Natural killer cell (primary cell): ENCODE results near the gene EPHB2. TPM values are rescaled to one million over a fixed set of nuclear protein-coding genes. Genes with fewer than 3 reads are reported as not detected.

Experiments
- ATAC-seq, 3 donors: fragments of 150-1000 bp in 2 of 3; fragments of 200-7000 bp in 1 of 3; cut with Tn5 transposase; 1 replicate in 1 of 3; 2 replicates in 2 of 3; pipeline ENCODE4 v1.10.0; 2021; ENCODE audit warnings: mild to moderate bottlenecking in 2 of 3, moderate library complexity in 2 of 3
- DNase-seq, 2 donors: peaks; one replicate each; pipeline versions ENCODE4 v3.0.0 to v3.0.0-alpha.2; 2013 to 2021; ENCODE audit warnings: mixed read lengths in 1 of 2
- H3K27ac ChIP-seq: one replicate; pipeline ENCODE4 v1.5.1; 2013; ENCODE audit warnings: mild to moderate bottlenecking, low read length
- H3K27me3 ChIP-seq: one replicate; pipeline ENCODE4 v1.6.1; 2013; ENCODE audit warnings: low read length; ENCODE audit not compliant: control insufficient read depth, insufficient read depth
- H3K36me3 ChIP-seq: one replicate; pipeline ENCODE4 v1.6.1; 2013; ENCODE audit warnings: low read length; ENCODE audit not compliant: control insufficient read depth, insufficient read depth
- H3K4me1 ChIP-seq: one replicate; pipeline ENCODE4 v1.6.1; 2013; ENCODE audit warnings: low read length; ENCODE audit not compliant: control insufficient read depth, insufficient read depth
- H3K4me3 ChIP-seq: one replicate; pipeline ENCODE4 v1.5.1; 2013; ENCODE audit warnings: low read length
- H3K9me3 ChIP-seq: one replicate; pipeline ENCODE4 v1.6.1; 2013; ENCODE audit warnings: low read length; ENCODE audit not compliant: control insufficient read depth, insufficient read depth
- H3K27ac Mint-ChIP-seq, 2 donors: one replicate each; pipeline ENCODE4 v1.8.0; 2022; ENCODE audit warnings: mild to moderate bottlenecking in 2 of 2, mixed read lengths in 2 of 2, moderate library complexity in 1 of 2
- H3K27me3 Mint-ChIP-seq, 2 donors: one replicate each; pipeline ENCODE4 v1.8.0; 2022; ENCODE audit warnings: low read depth in 2 of 2, mixed read lengths in 2 of 2
- H3K36me3 Mint-ChIP-seq: one replicate; pipeline ENCODE4 v1.8.0; 2022; ENCODE audit warnings: mixed read lengths
- H3K4me1 Mint-ChIP-seq, 2 donors: one replicate each; pipeline ENCODE4 v1.8.0; 2022; ENCODE audit warnings: mixed read lengths in 2 of 2
- H3K4me3 Mint-ChIP-seq: one replicate; pipeline ENCODE4 v1.8.0; 2022; ENCODE audit warnings: mild to moderate bottlenecking, moderate library complexity, mixed read lengths
- H3K9me3 Mint-ChIP-seq, 2 donors: one replicate each; pipeline ENCODE4 v1.8.0; 2022; ENCODE audit warnings: mixed read lengths in 2 of 2
- WGBS: methylation state at CpG from one replicate; pipeline ENCODE4 v1.1.7; 2013; ENCODE audit warnings: missing lambda C conversion rate; ENCODE audit not compliant: insufficient coverage; 5-methylcytosine and 5-hydroxymethylcytosine counted together
- intact Hi-C: fragments of 100-400 bp; cut with micrococcal nuclease; formaldehyde crosslinking; loops from one replicate; pipeline ENCODE4 v1.14.2; 2022
- total RNA-seq, 4 donors: library from RNA; stranded (reverse); fragments of 120-200 nt in 1 of 4; gene quantifications; one replicate each; pipeline versions ENCODE4 v1.2.3 to v1.2.4, GENCODE V29; 2013 to 2022
- TF ChIP-seq, protein P1 (sequence below): fragments of 200-600 bp; IDR thresholded peaks from one replicate; pipeline ENCODE4 v1.8.0; 2022; ENCODE audit warnings: antibody characterized with exemption

EPHB2 gene
- total RNA-seq, 3 donors from 2014 or later (not counting 1 experiment from before 2014, with no cell fraction given): 0.14 to 0.23 TPM; not detected in 1

DNA sequence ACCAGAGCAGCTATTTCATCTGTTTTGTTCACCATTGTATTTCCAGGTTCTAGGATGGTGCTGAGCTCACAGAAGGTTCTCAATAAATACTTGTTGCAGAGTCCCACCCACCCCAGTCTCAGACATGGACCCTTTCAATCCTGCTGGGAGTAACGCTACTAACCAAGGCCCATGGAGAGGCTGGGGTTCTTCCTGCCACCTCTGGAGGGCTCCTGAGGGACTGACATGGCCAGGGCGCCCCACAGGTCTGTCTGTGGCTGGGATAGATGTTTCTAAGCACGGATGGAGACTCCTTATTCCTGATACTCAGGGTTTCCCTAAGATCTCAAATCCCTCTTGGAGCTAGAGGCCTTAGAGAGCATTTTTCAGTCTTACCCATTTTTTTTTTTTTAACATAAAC is 87.4 kb downstream of the EPHB2 start:
- Histone ChIP-seq H3K9me3 (no peaks in the 10 kb centered on the region), H3K36me3 (no peaks in the 10 kb centered on the region), H3K4me3 (no peak overlapping the region), H3K27ac (no peak overlapping the region), H3K27me3 (no peaks in the 10 kb centered on the region), H3K4me1 (no peaks in the 10 kb centered on the region)
- intact Hi-C loops: no loop called here
- Mint-ChIP-seq H3K4me3 (no peak overlapping the region), H3K36me3 (no peaks in the 10 kb centered on the region), H3K27ac (no peak overlapping the region), H3K9me3 (no peaks in the 10 kb centered on the region), H3K4me1 (no peaks in the 10 kb centered on the region), H3K27me3 (peaks cover 0 to 3% of the 10 kb centered on the region in 2 donors)
- TF ChIP-seq, protein P1, sequence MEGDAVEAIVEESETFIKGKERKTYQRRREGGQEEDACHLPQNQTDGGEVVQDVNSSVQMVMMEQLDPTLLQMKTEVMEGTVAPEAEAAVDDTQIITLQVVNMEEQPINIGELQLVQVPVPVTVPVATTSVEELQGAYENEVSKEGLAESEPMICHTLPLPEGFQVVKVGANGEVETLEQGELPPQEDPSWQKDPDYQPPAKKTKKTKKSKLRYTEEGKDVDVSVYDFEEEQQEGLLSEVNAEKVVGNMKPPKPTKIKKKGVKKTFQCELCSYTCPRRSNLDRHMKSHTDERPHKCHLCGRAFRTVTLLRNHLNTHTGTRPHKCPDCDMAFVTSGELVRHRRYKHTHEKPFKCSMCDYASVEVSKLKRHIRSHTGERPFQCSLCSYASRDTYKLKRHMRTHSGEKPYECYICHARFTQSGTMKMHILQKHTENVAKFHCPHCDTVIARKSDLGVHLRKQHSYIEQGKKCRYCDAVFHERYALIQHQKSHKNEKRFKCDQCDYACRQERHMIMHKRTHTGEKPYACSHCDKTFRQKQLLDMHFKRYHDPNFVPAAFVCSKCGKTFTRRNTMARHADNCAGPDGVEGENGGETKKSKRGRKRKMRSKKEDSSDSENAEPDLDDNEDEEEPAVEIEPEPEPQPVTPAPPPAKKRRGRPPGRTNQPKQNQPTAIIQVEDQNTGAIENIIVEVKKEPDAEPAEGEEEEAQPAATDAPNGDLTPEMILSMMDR: no peak
- ATAC-seq (no peak), DNase-seq (no peak)
- 68% methylated on average over 3 of the region's 3 CpGs for WGBS

DNA sequence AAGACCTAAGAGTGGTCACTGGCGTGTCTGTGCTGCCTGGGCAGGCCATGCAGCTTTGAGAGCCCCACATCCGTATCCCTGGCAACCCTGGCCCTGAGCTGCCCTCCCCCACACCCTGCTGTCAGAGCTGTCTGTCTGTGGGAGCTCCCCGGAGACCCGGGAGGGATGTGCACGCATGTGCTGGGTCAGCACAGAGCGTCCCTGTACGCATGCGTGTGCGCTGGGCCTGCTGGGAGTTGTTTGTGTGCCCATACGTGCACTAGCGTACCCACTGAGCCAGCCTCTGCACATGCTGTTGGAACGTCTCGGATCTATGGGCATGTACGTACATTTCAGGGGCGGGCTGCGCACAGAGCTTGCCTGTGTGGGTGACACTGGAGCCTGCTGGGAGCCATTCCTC is 89.3 kb downstream of the EPHB2 start:
- H3K27ac ChIP-seq: no peak overlapping the region
- DNase-seq (no peak), ATAC-seq (no peak)
- TF ChIP-seq, protein P1: no peak
- no peaks in the 10 kb centered on the region for H3K27me3 ChIP-seq
- intact Hi-C loops: no loop called here
- Mint-ChIP-seq H3K9me3 (no peaks in the 10 kb centered on the region), H3K4me3 (no peak overlapping the region), H3K4me1 (no peaks in the 10 kb centered on the region), H3K36me3 (no peaks in the 10 kb centered on the region), H3K27ac (no peak overlapping the region), H3K27me3 (peaks cover 0 to 3% of the 10 kb centered on the region in 2 donors)
- H3K9me3 ChIP-seq: no peaks in the 10 kb centered on the region
- H3K36me3 ChIP-seq: no peaks in the 10 kb centered on the region
- no peaks in the 10 kb centered on the region for H3K4me1 ChIP-seq
- WGBS: 87% methylated on average over 16 of the region's 16 CpGs
- no peak overlapping the region for H3K4me3 ChIP-seq

DNA sequence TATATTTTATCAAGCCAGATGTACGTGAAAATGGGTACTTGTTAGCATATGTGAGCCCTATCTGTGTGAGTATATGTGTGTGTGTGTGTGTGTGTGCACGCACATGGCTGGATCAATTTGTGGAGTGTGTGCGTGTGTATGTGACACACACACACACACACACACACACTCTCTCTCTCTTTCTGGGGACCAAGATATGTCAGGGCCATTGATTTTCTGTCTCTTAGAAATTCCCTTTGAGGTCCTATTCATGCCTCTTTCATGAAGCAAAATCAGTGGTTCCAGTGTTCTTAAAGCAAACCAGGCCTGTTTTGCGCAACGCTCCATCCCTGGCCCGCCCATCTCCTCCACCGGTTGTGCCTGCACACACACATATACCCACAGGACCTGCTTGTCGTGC is 90.0 kb downstream of the EPHB2 start:
- ATAC-seq: no peak
- Histone ChIP-seq H3K9me3 (no peaks in the 10 kb centered on the region), H3K27me3 (no peaks in the 10 kb centered on the region), H3K4me3 (no peak overlapping the region), H3K36me3 (no peaks in the 10 kb centered on the region), H3K4me1 (no peaks in the 10 kb centered on the region), H3K27ac (no peak overlapping the region)
- Mint-ChIP-seq H3K27me3 (peaks cover 0 to 3% of the 10 kb centered on the region in 2 donors), H3K4me1 (no peaks in the 10 kb centered on the region), H3K4me3 (no peak overlapping the region), H3K36me3 (no peaks in the 10 kb centered on the region), H3K9me3 (no peaks in the 10 kb centered on the region), H3K27ac (no peak overlapping the region)
- intact Hi-C loops: no loop called here
- no peak for DNase-seq
- 85% methylated on average over 7 of the region's 8 CpGs for WGBS
- TF ChIP-seq, protein P1: no peak

DNA sequence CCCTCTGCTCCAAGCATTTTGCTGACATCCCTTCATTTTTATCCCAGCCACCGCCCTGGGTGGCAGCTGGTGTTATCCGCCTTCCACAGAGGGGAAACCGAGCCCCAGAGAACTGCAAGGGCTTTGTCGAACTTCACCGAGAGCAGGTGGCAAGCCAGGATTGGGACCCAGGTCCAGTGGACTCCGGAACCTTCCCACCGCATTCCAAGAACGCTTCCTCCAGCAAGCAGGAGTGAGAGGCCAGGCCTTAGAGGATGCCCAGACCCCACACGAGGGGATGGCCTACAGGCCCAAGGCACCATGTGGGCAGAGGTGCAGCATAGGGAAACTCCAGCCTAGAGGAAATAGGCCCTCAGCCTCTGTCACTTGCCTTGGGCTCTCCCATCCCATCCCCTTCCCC is 90.7 kb downstream of the EPHB2 start:
- 88% methylated on average over 9 of the region's 9 CpGs for WGBS
- Mint-ChIP-seq H3K36me3 (no peaks in the 10 kb centered on the region), H3K4me1 (no peaks in the 10 kb centered on the region), H3K4me3 (no peak overlapping the region), H3K27ac (no peak overlapping the region), H3K27me3 (peaks cover 0 to 3% of the 10 kb centered on the region in 2 donors), H3K9me3 (no peaks in the 10 kb centered on the region)
- no peak for DNase-seq
- Histone ChIP-seq H3K27me3 (no peaks in the 10 kb centered on the region), H3K4me3 (no peak overlapping the region), H3K27ac (no peak overlapping the region), H3K9me3 (no peaks in the 10 kb centered on the region), H3K36me3 (no peaks in the 10 kb centered on the region), H3K4me1 (no peaks in the 10 kb centered on the region)
- intact Hi-C loops: no loop called here
- no peak for ATAC-seq
- TF ChIP-seq, protein P1: no peak
